ENCODE measurements around the gene ZNF574. TPM values are rescaled to one million over a fixed set of nuclear protein-coding genes. Genes with fewer than 3 reads are reported as not detected.

ZNF574 gene
- total and polyA plus RNA-seq, 11 donors: 5.1 to 17.7 (median 8.7) TPM

- intact Hi-C loops (cut with DNase I): no loop called here
- Histone ChIP-seq H3K27ac (no peak overlapping the region), H3K4me1 (peaks cover 0 to 25% (median 3%) of the 10 kb centered on the region in 12 donors), H3K9me3 (no peaks in the 10 kb centered on the region), H3K4me3 (no peak overlapping the region), H3K36me3 (peaks cover 0 to 22% (median 0%) of the 10 kb centered on the region in 9 donors), H3K27me3 (no peaks in the 10 kb centered on the region)
- 49 to 63% (median 51%) methylated on average over 4 of the region's 4 CpGs for WGBS, 4 donors
- TF ChIP-seq CTCF (IDR thresholded peaks at IDR 0.05) (no peak), POLR2A (IDR thresholded peaks at IDR 0.05) (no peak)
- ATAC-seq (no peak), DNase-seq (no peak)
Observed at GRCh38 chr19:42115219-42115618, 39.3 kb downstream of the ZNF574 start.

GRCh38 chr19:42115705-42116104 lies 39.7 kb downstream of the ZNF574 start:
- H3K9me3 ChIP-seq: no peaks in the 10 kb centered on the region
- no peak overlapping the region for H3K4me3 ChIP-seq
- intact Hi-C loops (cut with DNase I): no loop called here
- no peaks in the 10 kb centered on the region for H3K27me3 ChIP-seq
- peaks cover 0 to 22% (median 0%) of the 10 kb centered on the region in 9 donors for H3K36me3 ChIP-seq
- TF ChIP-seq POLR2A (IDR thresholded peaks at IDR 0.05): no peak
- no peak for TF ChIP-seq CTCF (IDR thresholded peaks at IDR 0.05)
- no peak for ATAC-seq
- H3K4me1 ChIP-seq: peaks cover 0 to 27% (median 3%) of the 10 kb centered on the region in 12 donors
- 85 to 88% (median 87%) methylated on average over 4 of the region's 4 CpGs for WGBS, 4 donors
- no peak overlapping the region for H3K27ac ChIP-seq
- DNase-seq: no peak

GRCh38 chr19:42116308-42117075 lies 40.5 kb downstream of the ZNF574 start:
- Histone ChIP-seq H3K9me3 (no peaks in the 10 kb centered on the region), H3K27me3 (no peaks in the 10 kb centered on the region), H3K4me1 (peaks cover 0 to 34% (median 3%) of the 10 kb centered on the region in 12 donors), H3K36me3 (peaks cover 0 to 22% (median 0%) of the 10 kb centered on the region in 9 donors), H3K27ac (no peak overlapping the region), H3K4me3 (no peak overlapping the region)
- TF ChIP-seq POLR2A (IDR thresholded peaks at IDR 0.05) (no peak), CTCF (IDR thresholded peaks at IDR 0.05) (no peak)
- ATAC-seq (no peak), DNase-seq (no peak)
- intact Hi-C loops (cut with DNase I): no loop called here
- 91 to 92% (median 92%) methylated on average over 20 of the region's 20 CpGs for WGBS, 4 donors

- Histone ChIP-seq H3K27ac (no peak overlapping the region), H3K36me3 (peaks cover 0 to 22% (median 0%) of the 10 kb centered on the region in 9 donors), H3K9me3 (no peaks in the 10 kb centered on the region), H3K4me3 (no peak overlapping the region), H3K27me3 (no peaks in the 10 kb centered on the region), H3K4me1 (peaks cover 0 to 40% (median 3%) of the 10 kb centered on the region in 12 donors)
- no peak for ATAC-seq
- WGBS, 4 donors: 85 to 94% (median 90%) methylated on average over 4 to 6 of the region's 6 CpGs
- intact Hi-C loops (cut with DNase I): no loop called here
- TF ChIP-seq CTCF (IDR thresholded peaks at IDR 0.05) (no peak), POLR2A (IDR thresholded peaks at IDR 0.05) (no peak)
- DNase-seq: no peak
Observed at GRCh38 chr19:42117076-42117475, 41.1 kb downstream of the ZNF574 start.
